ENCODE measurements around the gene PRPF38B. TPM values are rescaled to one million over a fixed set of nuclear protein-coding genes. Genes with fewer than 3 reads are reported as not detected.

PRPF38B gene
- total and polyA plus RNA-seq, 9 of the 15 experiments (the other 6 are each of a cell fraction or from before 2014, with no cell fraction given): 25.3 to 85.5 (median 66.4) TPM

- TF ChIP-seq TSHZ1 (CRISPR knock-in tag; IDR thresholded peaks at IDR 0.05) (no peak), KLF16 (IDR thresholded peaks at IDR 0.05) (no peak), MAFK (IDR thresholded peaks at IDR 0.05; ENCODE audit: low read length) (peak; percentile 82), FOXK1 (CRISPR knock-in tag; IDR thresholded peaks at IDR 0.05; ENCODE audit: borderline replicate concordance) (no peak), ELK3 (CRISPR knock-in tag; IDR thresholded peaks at IDR 0.05) (no peak), NFE2 (IDR thresholded peaks at IDR 0.05; ENCODE audit: low read depth) (peak; percentile 91), RUNX1 (IDR thresholded peaks at IDR 0.05; ENCODE audit: low read depth) (no peak), ZNF316 (IDR thresholded peaks at IDR 0.05) (peak; percentile 98), IRF9 (tag; IDR thresholded peaks at IDR 0.05) (no peak), SMAD3 (CRISPR knock-in tag; conservative IDR thresholded peaks at IDR 0.05) (no peak), CHD1 (IDR thresholded peaks at IDR 0.05; ENCODE audit: low read length) (no peak), KAT8 (IDR thresholded peaks at IDR 0.05; ENCODE audit: low read depth) (no peak), NCOA2 (IDR thresholded peaks at IDR 0.05; ENCODE audit: partially characterized antibody in 2 of 2) (no peak), NFE2L1 (tag; IDR thresholded peaks at IDR 0.05; ENCODE audit: borderline replicate concordance, low read depth) (peak; percentile 62; the same call in 1 of the 2 replicates), CTCF (IDR thresholded peaks at IDR 0.05 in 2 of 3, conservative IDR thresholded peaks at IDR 0.05 in 1 of 3; ENCODE audit: insufficient read depth in 2 of 3, low read depth in 1 of 3, low read length in 3 of 3) (no peak), ZC3H8 (IDR thresholded peaks at IDR 0.05) (no peak), ZFX (CRISPR knock-in tag; IDR thresholded peaks at IDR 0.05) (no peak), FOXM1 (IDR thresholded peaks at IDR 0.05; ENCODE audit: low read depth) (no peak), FOXM1 (CRISPR knock-in tag; IDR thresholded peaks at IDR 0.05; ENCODE audit: low read depth) (no peak), MAFF (IDR thresholded peaks at IDR 0.05; ENCODE audit: low read length) (peak; percentile 82), ZNF785 (CRISPR knock-in tag; IDR thresholded peaks at IDR 0.05) (no peak), ARID2 (IDR thresholded peaks at IDR 0.05) (no peak)
Observed at GRCh38 chr1:108719656-108720435, 27.7 kb downstream of the PRPF38B start (continued).

Data from K562 (cell line).